ENCODE data around the gene NAT10. TPM values are rescaled to one million over a fixed set of nuclear protein-coding genes. Genes with fewer than 3 reads are reported as not detected.
A peak's percentile ranks its signal among the peaks of the same experiment; 100 is the strongest.

NAT10 gene
- total RNA-seq, 1 donor from 2014 or later: 22.3 TPM

- DNase-seq: no peak
- Histone ChIP-seq H3K4me3 (no peak overlapping the region), H3K27ac (replicated peaks) (no peak overlapping the region), H3K36me3 (peaks cover 23% of the 10 kb centered on the region), H3K27me3 (ENCODE audit: low read depth) (peaks cover 8% of the 10 kb centered on the region), H3K4me1 (peaks cover 14% of the 10 kb centered on the region), H3K9me3 (replicated peaks) (no peaks in the 10 kb centered on the region)
- no peak for TF ChIP-seq CTCF (IDR thresholded peaks at IDR 0.05; ENCODE audit: borderline replicate concordance)
- intact Hi-C loops (cut with micrococcal nuclease): no loop called here
Measured at GRCh38 chr11:34169686-34170085, 64.3 kb downstream of the NAT10 start.

GRCh38 chr11:34173050-34173449 lies 67.6 kb downstream of the NAT10 start:
- intact Hi-C loops (cut with micrococcal nuclease): no loop called here
- H3K4me3 ChIP-seq: no peak overlapping the region
- H3K36me3 ChIP-seq: peaks cover 11% of the 10 kb centered on the region
- no peaks in the 10 kb centered on the region for H3K9me3 ChIP-seq (replicated peaks)
- no peak overlapping the region for H3K27ac ChIP-seq (replicated peaks)
- peaks cover 13% of the 10 kb centered on the region for H3K4me1 ChIP-seq
- TF ChIP-seq CTCF (IDR thresholded peaks at IDR 0.05; ENCODE audit: borderline replicate concordance): no peak
- DNase-seq: no peak
- peaks cover 8% of the 10 kb centered on the region for H3K27me3 ChIP-seq (ENCODE audit: low read depth)

GRCh38 chr11:34174412-34175041 lies 69.1 kb downstream of the NAT10 start:
- H3K36me3 ChIP-seq: peaks cover 4% of the 10 kb centered on the region
- H3K27ac ChIP-seq (replicated peaks): peak overlapping the region; percentile 10
- no peaks in the 10 kb centered on the region for H3K9me3 ChIP-seq (replicated peaks)
- peaks cover 13% of the 10 kb centered on the region for H3K4me1 ChIP-seq
- H3K4me3 ChIP-seq: peak overlapping the region; percentile 50
- TF ChIP-seq CTCF (IDR thresholded peaks at IDR 0.05; ENCODE audit: borderline replicate concordance): peak; percentile 94
- DNase-seq: peak; percentile 84
- peaks cover 8% of the 10 kb centered on the region for H3K27me3 ChIP-seq (ENCODE audit: low read depth)
- intact Hi-C loops (cut with micrococcal nuclease): loop anchor here (2.0 kb wide), 1 partner anchor 184 kb away; the partner anchor contains the start of gene ABTB2

GRCh38 chr11:34175284-34176019 lies 70.0 kb downstream of the NAT10 start:
- intact Hi-C loops (cut with micrococcal nuclease): loop anchor here (2.0 kb wide), 1 partner anchor 183 kb away; the partner anchor contains the start of gene ABTB2
- H3K4me1 ChIP-seq: peaks cover 13% of the 10 kb centered on the region
- peaks cover 4% of the 10 kb centered on the region for H3K36me3 ChIP-seq
- TF ChIP-seq CTCF (IDR thresholded peaks at IDR 0.05; ENCODE audit: borderline replicate concordance): no peak
- H3K27me3 ChIP-seq (ENCODE audit: low read depth): peaks cover 8% of the 10 kb centered on the region
- H3K9me3 ChIP-seq (replicated peaks): no peaks in the 10 kb centered on the region
- DNase-seq: no peak
- no peak overlapping the region for H3K4me3 ChIP-seq
- no peak overlapping the region for H3K27ac ChIP-seq (replicated peaks)

GRCh38 chr11:34176751-34177209 lies 71.4 kb downstream of the NAT10 start:
- Histone ChIP-seq H3K4me1 (peaks cover 16% of the 10 kb centered on the region), H3K4me3 (no peak overlapping the region), H3K9me3 (replicated peaks) (no peaks in the 10 kb centered on the region), H3K27me3 (ENCODE audit: low read depth) (peaks cover 8% of the 10 kb centered on the region), H3K27ac (replicated peaks) (no peak overlapping the region), H3K36me3 (no peaks in the 10 kb centered on the region)
- intact Hi-C loops (cut with micrococcal nuclease): no loop called here
- no peak for TF ChIP-seq CTCF (IDR thresholded peaks at IDR 0.05; ENCODE audit: borderline replicate concordance)
- DNase-seq: no peak
